Measurements from ENCODE around the gene FNDC1. TPM values are rescaled to one million over a fixed set of nuclear protein-coding genes. Genes with fewer than 3 reads are reported as not detected.

FNDC1 gene
- total and polyA plus RNA-seq, 2 donors (not counting 1 experiment from before 2014, with no cell fraction given), result not detected

DNA sequence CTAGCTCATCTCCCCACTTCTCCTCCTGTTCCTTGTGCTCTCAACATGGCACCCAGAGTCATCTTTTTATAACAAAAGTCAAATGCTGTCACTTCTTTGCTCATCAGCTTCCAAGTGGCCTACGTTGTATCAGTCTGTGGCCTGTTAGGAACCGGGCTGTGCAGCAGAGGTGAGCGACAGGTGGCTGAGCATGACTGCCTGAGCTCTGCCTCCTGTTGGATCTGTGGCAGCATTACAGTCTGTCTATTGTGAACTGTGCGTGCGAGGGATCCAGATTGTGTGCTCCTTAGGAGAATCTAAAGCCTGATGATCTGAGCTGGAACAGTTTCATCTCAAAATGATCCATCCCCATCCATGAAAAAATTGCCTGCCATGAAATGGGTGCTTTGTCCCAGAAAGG lies 129.6 kb downstream of the FNDC1 start:
- intact Hi-C loops (cut with micrococcal nuclease), result no loop called here
- WGBS (ENCODE audit: insufficient coverage), result 92% methylated on average over 5 of the region's 5 CpGs
- no peaks in the 10 kb centered on the region for H4K20me1 ChIP-seq (ENCODE audit: control insufficient read depth, insufficient read depth, low read length, poor library complexity, severe bottlenecking)
- peaks cover 0 to 8% (median 1%) of the 10 kb centered on the region in 4 experiments for H3K27me3 ChIP-seq (replicated peaks in 1 of 4; ENCODE audit: control extremely low read depth in 1 of 4, control insufficient read depth in 3 of 4, insufficient read depth in 4 of 4, low read length in 3 of 4)
- DNase-seq (no peak), ATAC-seq (ENCODE audit: low read depth) (no peak)
- Mint-ChIP-seq H3K4me3 (no peak overlapping the region), H3K4me1 (no peaks in the 10 kb centered on the region), H3K9me3 (ENCODE audit: insufficient read depth) (no peaks in the 10 kb centered on the region), H3K27ac (no peak overlapping the region), H3K27me3 (peaks cover 38% of the 10 kb centered on the region)
- no peaks in the 10 kb centered on the region for H3K4me1 ChIP-seq (ENCODE audit: control insufficient read depth in 2 of 2, insufficient read depth in 2 of 2, low read length in 2 of 2)
- no peak overlapping the region for H2AFZ ChIP-seq (ENCODE audit: insufficient read depth, low read depth, low read length, poor library complexity, severe bottlenecking)
- POLR2A ChIA-PET, result no interaction called here
- no peak overlapping the region for H3K4me3 ChIP-seq (ENCODE audit: control extremely low read depth in 1 of 5, extremely low read depth in 1 of 5, insufficient read depth in 1 of 5, low read depth in 2 of 5, low read length in 4 of 5)
- no peak overlapping the region for H3K27ac ChIP-seq (ENCODE audit: low read length in 2 of 2)
- no peak overlapping the region for H3K9ac ChIP-seq (ENCODE audit: low read length)
- no peak overlapping the region for H3K4me2 ChIP-seq (replicated peaks; ENCODE audit: low read depth, low read length, poor library complexity, severe bottlenecking)
- CTCF ChIA-PET, result no interaction called here
- no peaks in the 10 kb centered on the region for H3K79me2 ChIP-seq (ENCODE audit: control insufficient read depth, insufficient read depth, low read length)
- no peaks in the 10 kb centered on the region for H3K36me3 ChIP-seq (replicated peaks in 1 of 2; ENCODE audit: control extremely low read depth in 1 of 2, control insufficient read depth in 1 of 2, extremely low read depth in 1 of 2, insufficient read depth in 2 of 2, low read length in 1 of 2)
- TF ChIP-seq, protein P1, sequence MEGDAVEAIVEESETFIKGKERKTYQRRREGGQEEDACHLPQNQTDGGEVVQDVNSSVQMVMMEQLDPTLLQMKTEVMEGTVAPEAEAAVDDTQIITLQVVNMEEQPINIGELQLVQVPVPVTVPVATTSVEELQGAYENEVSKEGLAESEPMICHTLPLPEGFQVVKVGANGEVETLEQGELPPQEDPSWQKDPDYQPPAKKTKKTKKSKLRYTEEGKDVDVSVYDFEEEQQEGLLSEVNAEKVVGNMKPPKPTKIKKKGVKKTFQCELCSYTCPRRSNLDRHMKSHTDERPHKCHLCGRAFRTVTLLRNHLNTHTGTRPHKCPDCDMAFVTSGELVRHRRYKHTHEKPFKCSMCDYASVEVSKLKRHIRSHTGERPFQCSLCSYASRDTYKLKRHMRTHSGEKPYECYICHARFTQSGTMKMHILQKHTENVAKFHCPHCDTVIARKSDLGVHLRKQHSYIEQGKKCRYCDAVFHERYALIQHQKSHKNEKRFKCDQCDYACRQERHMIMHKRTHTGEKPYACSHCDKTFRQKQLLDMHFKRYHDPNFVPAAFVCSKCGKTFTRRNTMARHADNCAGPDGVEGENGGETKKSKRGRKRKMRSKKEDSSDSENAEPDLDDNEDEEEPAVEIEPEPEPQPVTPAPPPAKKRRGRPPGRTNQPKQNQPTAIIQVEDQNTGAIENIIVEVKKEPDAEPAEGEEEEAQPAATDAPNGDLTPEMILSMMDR (IDR thresholded peaks at IDR 0.05), result no peak
- no peak for TF ChIP-seq EZH2 (IDR thresholded peaks at IDR 0.05; ENCODE audit: borderline replicate concordance, insufficient read depth, low read depth, low read length, poor library complexity, severe bottlenecking)
- peaks cover 0 to 3% (median 2%) of the 10 kb centered on the region in 3 donors for H3K9me3 ChIP-seq (ENCODE audit: control extremely low read depth in 1 of 3, control insufficient read depth in 2 of 3, insufficient read depth in 1 of 3, low read length in 2 of 3)

DNA sequence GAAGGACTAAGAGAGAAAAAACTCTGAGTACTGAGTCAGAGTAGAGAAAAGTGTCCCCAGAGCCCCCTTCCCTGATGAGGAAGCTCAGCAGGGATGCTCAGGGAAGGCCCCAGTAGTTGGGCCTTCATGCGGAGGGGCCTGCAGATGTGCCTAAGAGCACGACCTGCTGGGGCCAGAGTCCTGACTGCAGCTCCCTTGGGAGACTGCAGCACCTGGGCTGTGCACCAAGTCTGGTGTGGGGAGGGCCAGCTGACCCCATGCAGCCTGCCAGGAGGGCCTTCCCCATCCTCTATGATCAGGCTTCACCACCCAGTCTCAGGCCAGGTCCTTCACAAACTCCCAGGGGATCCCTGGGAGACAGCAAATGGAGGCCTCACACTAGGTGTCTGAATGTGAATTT lies 130.4 kb downstream of the FNDC1 start:
- Histone ChIP-seq H3K9me3 (ENCODE audit: control extremely low read depth in 1 of 3, control insufficient read depth in 2 of 3, insufficient read depth in 1 of 3, low read length in 2 of 3) (peaks cover 0 to 3% (median under 1%) of the 10 kb centered on the region in 3 donors), H3K36me3 (replicated peaks in 1 of 2; ENCODE audit: control extremely low read depth in 1 of 2, control insufficient read depth in 1 of 2, extremely low read depth in 1 of 2, insufficient read depth in 2 of 2, low read length in 1 of 2) (no peaks in the 10 kb centered on the region), H3K27me3 (replicated peaks in 1 of 4; ENCODE audit: control extremely low read depth in 1 of 4, control insufficient read depth in 3 of 4, insufficient read depth in 4 of 4, low read length in 3 of 4) (peaks cover 0 to 8% (median 1%) of the 10 kb centered on the region in 4 experiments), H2AFZ (ENCODE audit: insufficient read depth, low read depth, low read length, poor library complexity, severe bottlenecking) (no peak overlapping the region), H3K4me2 (replicated peaks; ENCODE audit: low read depth, low read length, poor library complexity, severe bottlenecking) (no peak overlapping the region), H3K4me1 (ENCODE audit: control insufficient read depth in 2 of 2, insufficient read depth in 2 of 2, low read length in 2 of 2) (no peaks in the 10 kb centered on the region), H3K27ac (ENCODE audit: low read length in 2 of 2) (no peak overlapping the region), H3K9ac (ENCODE audit: low read length) (no peak overlapping the region), H4K20me1 (ENCODE audit: control insufficient read depth, insufficient read depth, low read length, poor library complexity, severe bottlenecking) (no peaks in the 10 kb centered on the region), H3K4me3 (ENCODE audit: control extremely low read depth in 1 of 5, extremely low read depth in 1 of 5, insufficient read depth in 1 of 5, low read depth in 2 of 5, low read length in 4 of 5) (no peak overlapping the region), H3K79me2 (ENCODE audit: control insufficient read depth, insufficient read depth, low read length) (no peaks in the 10 kb centered on the region)
- TF ChIP-seq EZH2 (IDR thresholded peaks at IDR 0.05; ENCODE audit: borderline replicate concordance, insufficient read depth, low read depth, low read length, poor library complexity, severe bottlenecking), result no peak
- TF ChIP-seq, protein P1 (IDR thresholded peaks at IDR 0.05), result no peak
- no peak overlapping the region for H3K27ac Mint-ChIP-seq
- peaks cover 45% of the 10 kb centered on the region for H3K27me3 Mint-ChIP-seq
- no peak for ATAC-seq (ENCODE audit: low read depth)
- no peaks in the 10 kb centered on the region for H3K9me3 Mint-ChIP-seq (ENCODE audit: insufficient read depth)
- intact Hi-C loops (cut with micrococcal nuclease), result no loop called here
- WGBS (ENCODE audit: insufficient coverage), result 61% methylated on average over 2 of the region's 2 CpGs
- no peak for DNase-seq
- ChIA-PET POLR2A (no interaction called here), CTCF (no interaction called here)
- no peak overlapping the region for H3K4me3 Mint-ChIP-seq
- no peaks in the 10 kb centered on the region for H3K4me1 Mint-ChIP-seq

Measured in B cell (primary cell).